HepG2 (cell line): ENCODE data around the gene WDR48. TPM values are rescaled to one million over a fixed set of nuclear protein-coding genes. Genes with fewer than 3 reads are reported as not detected.

Experiments used
- EED ChIP-seq: sonication (generic); formaldehyde crosslinking; IDR thresholded peaks from 2 replicates; pipeline ENCODE4 v1.5.0; 2020; ENCODE audit warnings: mild to moderate bottlenecking, missing genetic modification reagents
- FOXC1 ChIP-seq: sonication (generic); formaldehyde crosslinking; IDR thresholded peaks from 2 replicates; pipeline ENCODE4 v1.8.0; 2022; ENCODE audit warnings: mild to moderate bottlenecking, missing genetic modification reagents, borderline replicate concordance
- HNF1A ChIP-seq, 2 experiments: sonication (generic) in 1 of 2; formaldehyde crosslinking in 1 of 2; IDR thresholded peaks; 2 replicates each; pipeline versions ENCODE4 v1.4.0 to v1.6.1; 2016 to 2020; ENCODE audit warnings: borderline replicate concordance in 1 of 2, low read depth in 1 of 2, mild to moderate bottlenecking in 1 of 2, missing genetic modification reagents in 1 of 2
- JDP2 ChIP-seq: sonication (generic); formaldehyde crosslinking; IDR thresholded peaks from 2 replicates; pipeline ENCODE4 v1.8.1; 2022; ENCODE audit warnings: missing genetic modification reagents, borderline replicate concordance
- KDM2A ChIP-seq: sonication (generic); formaldehyde crosslinking; IDR thresholded peaks from 2 replicates; pipeline ENCODE4 v1.4.0; 2020; ENCODE audit warnings: low read depth, missing genetic modification reagents, borderline replicate concordance
- MEIS2 ChIP-seq: sonication (generic); formaldehyde crosslinking; IDR thresholded peaks from 2 replicates; pipeline ENCODE4 v1.9.0; 2021; ENCODE audit warnings: mild to moderate bottlenecking, missing genetic modification reagents
- NFYB ChIP-seq: sonication (generic); formaldehyde crosslinking; IDR thresholded peaks from 2 replicates; pipeline ENCODE4 v1.4.0; 2020; ENCODE audit warnings: missing genetic modification reagents
- PAWR ChIP-seq: sonication (generic); formaldehyde crosslinking; IDR thresholded peaks from 2 replicates; pipeline ENCODE4 v1.4.0; 2020; ENCODE audit warnings: missing genetic modification reagents, mild to moderate bottlenecking, borderline replicate concordance
- PRPF4 ChIP-seq: fragments of 200-400 bp; formaldehyde crosslinking; IDR thresholded peaks from 2 replicates; pipeline ENCODE4 v1.6.1; 2016; ENCODE audit warnings: low read length, low read depth; ENCODE audit not compliant: poor library complexity, severe bottlenecking
- RARA ChIP-seq: IDR thresholded peaks from 2 replicates; pipeline ENCODE4 v1.6.1; 2016; ENCODE audit warnings: missing genetic modification reagents, missing compliant biosample characterization
- SCMH1 ChIP-seq: sonication (generic); formaldehyde crosslinking; IDR thresholded peaks from 2 replicates; pipeline ENCODE4 v1.9.0; 2021; ENCODE audit warnings: missing genetic modification reagents, mild to moderate bottlenecking, borderline replicate concordance
- SMARCC2 ChIP-seq: fragments of 450-650 bp; IDR thresholded peaks from 2 replicates; pipeline ENCODE4 v1.6.1; 2017; ENCODE audit warnings: antibody characterized with exemption, mild to moderate bottlenecking
- TRAFD1 ChIP-seq: sonication (generic); formaldehyde crosslinking; IDR thresholded peaks from 2 replicates; pipeline ENCODE4 v1.5.1; 2020; ENCODE audit warnings: missing genetic modification reagents, mild to moderate bottlenecking, borderline replicate concordance
- U2AF1 ChIP-seq: fragments of 200-400 bp; formaldehyde crosslinking; optimal IDR thresholded peaks from 2 replicates; pipeline ENCODE3; 2017; ENCODE audit warnings: mild to moderate bottlenecking, low read depth, low read length
- YEATS4 ChIP-seq: sonication (generic); formaldehyde crosslinking; IDR thresholded peaks from 2 replicates; pipeline ENCODE4 v1.4.0; 2020; ENCODE audit warnings: missing genetic modification reagents, borderline replicate concordance
- ZFP36 ChIP-seq: fragments of 150-350 bp; IDR thresholded peaks from 2 replicates; pipeline ENCODE4 v1.6.1; 2018; ENCODE audit warnings: borderline replicate concordance, low read length, low read depth; ENCODE audit not compliant: partially characterized antibody
- ZNF160 ChIP-seq: sonication (generic); formaldehyde crosslinking; IDR thresholded peaks from 2 replicates; pipeline ENCODE4 v1.8.0; 2022; ENCODE audit warnings: mild to moderate bottlenecking, inconsistent platforms, missing genetic modification reagents
- ZNF18 ChIP-seq: sonication (generic); formaldehyde crosslinking; IDR thresholded peaks from 2 replicates; pipeline ENCODE4 v1.8.0; 2022; ENCODE audit warnings: mild to moderate bottlenecking, missing genetic modification reagents; ENCODE audit not compliant: insufficient replicate concordance
- ZNF496 ChIP-seq: sonication (generic); formaldehyde crosslinking; IDR thresholded peaks from 2 replicates; pipeline ENCODE4 v1.8.1; 2023; ENCODE audit warnings: mild to moderate bottlenecking, moderate library complexity, missing genetic modification reagents; ENCODE audit not compliant: insufficient replicate concordance
- ZNF761 ChIP-seq: sonication (generic); formaldehyde crosslinking; conservative IDR thresholded peaks from 2 replicates; pipeline ENCODE4 v1.4.0; 2020; ENCODE audit warnings: mild to moderate bottlenecking, missing genetic modification reagents
- ZSCAN25 ChIP-seq: sonication (generic); formaldehyde crosslinking; IDR thresholded peaks from 2 replicates; pipeline ENCODE4 v1.8.0; 2022; ENCODE audit warnings: mild to moderate bottlenecking, missing genetic modification reagents
- polyA plus RNA-seq, 8 experiments: library from polyadenylated mRNA; depleted of rRNA in 3 of 8; stranded (reverse) in 7 of 8; unstranded in 1 of 8; fragments of >200 nt; fragmentation: Illumina TruSeq in 4 of 8; extraction: Trizol in 4 of 8; gene quantifications; 2 replicates each; pipeline versions ENCODE4 v1.2.1 to v1.2.3, GENCODE V29; 2011 to 2016; ENCODE audit warnings: low read depth in 4 of 8, missing spikeins in 1 of 8, mixed read lengths in 1 of 8; ENCODE audit not compliant: insufficient read depth in 1 of 8
- total RNA-seq, 5 experiments: library from RNA; depleted of rRNA; stranded (reverse); fragments of >200 nt; fragmentation: Illumina TruSeq; extraction: Trizol; gene quantifications; 2 replicates each; pipeline ENCODE4 v1.2.3, GENCODE V29; 2016; ENCODE audit warnings: low read depth in 1 of 5

Gene WDR48
- total and polyA plus RNA-seq, 2 of the 13 experiments (the other 11 are each of a cell fraction or from before 2014, with no cell fraction given): 29.2 to 31.2 TPM

- no peak; the same call in 1 of the 2 replicates for TF ChIP-seq NFYB (CRISPR knock-in tag)
- TF ChIP-seq PRPF4: no peak
- peak; percentile 70; the same call in 1 of the 2 replicates for TF ChIP-seq YEATS4
- TF ChIP-seq ZSCAN25 (CRISPR knock-in tag): peak; percentile 20; the same call in 1 of the 2 replicates
- TF ChIP-seq FOXC1 (CRISPR knock-in tag): no peak
- peak; percentile 82; the same call in 1 of the 2 replicates for TF ChIP-seq KDM2A (CRISPR knock-in tag)
- TF ChIP-seq SMARCC2: no peak
- no peak for TF ChIP-seq ZNF18 (CRISPR knock-in tag)
- TF ChIP-seq RARA: no peak
- no peak for TF ChIP-seq U2AF1
- TF ChIP-seq EED (CRISPR knock-in tag): no peak
- no peak for TF ChIP-seq MEIS2
- TF ChIP-seq JDP2 (CRISPR knock-in tag): no peak
- TF ChIP-seq ZFP36: no peak
- TF ChIP-seq PAWR (CRISPR knock-in tag): 0 out of 2 replicates have a peak, but pooled peaks have one; percentile 45
- TF ChIP-seq TRAFD1 (CRISPR knock-in tag): no peak
- TF ChIP-seq HNF1A (IDR thresholded peaks at IDR 0.05; ENCODE audit: low read depth): no peak
- TF ChIP-seq HNF1A (CRISPR knock-in tag; IDR thresholded peaks at IDR 0.05; ENCODE audit: borderline replicate concordance): 0 out of 2 replicates have a peak, but pooled peaks have one; percentile 19
- TF ChIP-seq ZNF160 (CRISPR knock-in tag): no peak
- no peak for TF ChIP-seq ZNF496 (CRISPR knock-in tag)
- TF ChIP-seq SCMH1: no peak
- peak; percentile 78; the same call in 1 of the 2 replicates for TF ChIP-seq ZNF761
Observed at GRCh38 chr3:39107388-39108199, 55.8 kb downstream of the WDR48 start, which contains the start of the genes GORASP1 and TTC21A (continued).
